KMS-11 (cell line): ENCODE data around the gene PNLIPRP2.

ENCODE experiments used
- H2AFZ ChIP-seq: fragments of 200-600 bp; sonication (generic); 2 replicates; pipeline ENCODE4 v1.6.1; 2016; ENCODE audit warnings: antibody characterized with exemption, mixed run types, low read depth
- H3K27ac ChIP-seq: fragments of 200-600 bp; sonication (generic); 2 replicates; pipeline ENCODE4 v1.6.1; 2016; ENCODE audit warnings: mild to moderate bottlenecking, mixed run types
- H3K27me3 ChIP-seq: fragments of 200-600 bp; sonication (generic); 2 replicates; pipeline ENCODE4 v1.6.1; 2017; ENCODE audit warnings: mild to moderate bottlenecking, low read depth, mixed run types, moderate library complexity; ENCODE audit not compliant: insufficient read depth
- H3K36me3 ChIP-seq: fragments of 200-600 bp; sonication (generic); 2 replicates; pipeline ENCODE4 v1.6.1; 2017; ENCODE audit warnings: mild to moderate bottlenecking, mixed run types; ENCODE audit not compliant: insufficient read depth
- H3K4me1 ChIP-seq: fragments of 200-600 bp; sonication (generic); 2 replicates; pipeline ENCODE4 v1.6.1; 2016; ENCODE audit warnings: mild to moderate bottlenecking, low read depth, mixed run types; ENCODE audit not compliant: poor library complexity, severe bottlenecking
- H3K4me2 ChIP-seq: fragments of 200-600 bp; sonication (generic); 2 replicates; pipeline ENCODE4 v1.7.0; 2016; ENCODE audit warnings: mild to moderate bottlenecking, mixed run types
- H3K4me3 ChIP-seq: fragments of 200-600 bp; sonication (generic); IDR thresholded peaks from 2 replicates; pipeline ENCODE4 v1.6.1; 2017; ENCODE audit warnings: low read depth, low read length, mixed read lengths; ENCODE audit not compliant: insufficient read depth
- H3K79me2 ChIP-seq: fragments of 200-600 bp; sonication (generic); 2 replicates; pipeline ENCODE4 v1.6.1; 2016; ENCODE audit warnings: low read depth, mixed run types; ENCODE audit not compliant: insufficient read depth
- H3K9ac ChIP-seq: fragments of 200-600 bp; sonication (generic); 2 replicates; pipeline ENCODE4 v1.6.1; 2016; ENCODE audit warnings: mild to moderate bottlenecking, mixed run types
- H4K20me1 ChIP-seq: fragments of 200-600 bp; sonication (generic); 2 replicates; pipeline ENCODE4 v1.6.1; 2016; ENCODE audit warnings: mild to moderate bottlenecking, mixed run types; ENCODE audit not compliant: insufficient read depth
- CTCF ChIP-seq: fragments of 200-600 bp; sonication (generic); conservative IDR thresholded peaks from 2 replicates; pipeline ENCODE4 v1.6.1; 2017; ENCODE audit warnings: low read depth, mild to moderate bottlenecking, antibody characterized with exemption, low read length, moderate library complexity, mixed read lengths

PNLIPRP2 gene

GRCh38 chr10:116625845-116626244, 5.1 kb downstream of the PNLIPRP2 start:
- no peak overlapping the region for H2AFZ ChIP-seq
- no peaks in the 10 kb centered on the region for H4K20me1 ChIP-seq
- H3K9ac ChIP-seq = no peak overlapping the region
- no peak overlapping the region for H3K4me2 ChIP-seq
- H3K27me3 ChIP-seq = no peaks in the 10 kb centered on the region
- H3K36me3 ChIP-seq = no peaks in the 10 kb centered on the region
- H3K27ac ChIP-seq = no peak overlapping the region
- TF ChIP-seq CTCF = no peak
- H3K79me2 ChIP-seq = no peaks in the 10 kb centered on the region
- H3K4me3 ChIP-seq = no peak overlapping the region
- no peaks in the 10 kb centered on the region for H3K4me1 ChIP-seq

- Histone ChIP-seq H3K27me3 (no peaks in the 10 kb centered on the region), H2AFZ (no peak overlapping the region), H3K27ac (no peak overlapping the region), H3K79me2 (no peaks in the 10 kb centered on the region), H3K4me2 (no peak overlapping the region), H3K4me1 (no peaks in the 10 kb centered on the region), H3K4me3 (no peak overlapping the region), H4K20me1 (no peaks in the 10 kb centered on the region), H3K9ac (no peak overlapping the region), H3K36me3 (no peaks in the 10 kb centered on the region)
- TF ChIP-seq CTCF = no peak
These were observed 6.1 kb downstream of the PNLIPRP2 start for GRCh38 chr10:116626815-116627214.

GRCh38 chr10:116627386-116627933, 6.7 kb downstream of the PNLIPRP2 start:
- H3K4me1 ChIP-seq = no peaks in the 10 kb centered on the region
- H3K36me3 ChIP-seq = no peaks in the 10 kb centered on the region
- no peak overlapping the region for H3K4me3 ChIP-seq
- no peak overlapping the region for H2AFZ ChIP-seq
- TF ChIP-seq CTCF = no peak
- no peak overlapping the region for H3K27ac ChIP-seq
- H3K27me3 ChIP-seq = no peaks in the 10 kb centered on the region
- no peak overlapping the region for H3K9ac ChIP-seq
- H3K4me2 ChIP-seq = no peak overlapping the region
- no peaks in the 10 kb centered on the region for H4K20me1 ChIP-seq
- H3K79me2 ChIP-seq = no peaks in the 10 kb centered on the region

- Histone ChIP-seq H3K4me1 (no peaks in the 10 kb centered on the region), H3K9ac (no peak overlapping the region), H4K20me1 (no peaks in the 10 kb centered on the region), H3K27ac (no peak overlapping the region), H2AFZ (no peak overlapping the region), H3K4me3 (no peak overlapping the region), H3K79me2 (no peaks in the 10 kb centered on the region), H3K27me3 (no peaks in the 10 kb centered on the region), H3K36me3 (no peaks in the 10 kb centered on the region), H3K4me2 (no peak overlapping the region)
- TF ChIP-seq CTCF = no peak
These were observed 8.6 kb downstream of the PNLIPRP2 start for GRCh38 chr10:116629340-116629739.

GRCh38 chr10:116630020-116630419, 9.3 kb downstream of the PNLIPRP2 start:
- no peak overlapping the region for H3K4me2 ChIP-seq
- no peaks in the 10 kb centered on the region for H4K20me1 ChIP-seq
- no peaks in the 10 kb centered on the region for H3K4me1 ChIP-seq
- H3K27ac ChIP-seq = no peak overlapping the region
- no peak overlapping the region for H2AFZ ChIP-seq
- no peak overlapping the region for H3K9ac ChIP-seq
- H3K4me3 ChIP-seq = no peak overlapping the region
- no peak for TF ChIP-seq CTCF
- H3K79me2 ChIP-seq = no peaks in the 10 kb centered on the region
- H3K27me3 ChIP-seq = no peaks in the 10 kb centered on the region
- H3K36me3 ChIP-seq = no peaks in the 10 kb centered on the region
